H7 (cell line): ENCODE measurements around the gene MAP3K15. TPM values are rescaled to one million over a fixed set of nuclear protein-coding genes. Genes with fewer than 3 reads are reported as not detected.
A peak's percentile ranks its signal among the peaks of the same experiment; 100 is the strongest.

ENCODE experiments used
- DNase-seq: peaks from one replicate; pipeline ENCODE4 v3.0.0; 2012
- H3K27me3 ChIP-seq: 2 replicates; pipeline ENCODE4 v1.6.0; 2011; ENCODE audit warnings: mild to moderate bottlenecking, low read length; ENCODE audit not compliant: control insufficient read depth, insufficient read depth
- H3K36me3 ChIP-seq: replicated peaks from 2 replicates; pipeline ENCODE4 v1.5.1; 2011; ENCODE audit warnings: low read length; ENCODE audit not compliant: control insufficient read depth, insufficient read depth
- H3K4me3 ChIP-seq: 2 replicates; pipeline ENCODE4 v1.5.1; 2011; ENCODE audit warnings: low read depth, mild to moderate bottlenecking, control low read depth, low read length, moderate library complexity; ENCODE audit not compliant: insufficient read depth
- total RNA-seq: library from RNA; depleted of rRNA; stranded (reverse); fragments of >200 nt; shearing (Covaris generic); gene quantifications from 2 replicates; pipeline ENCODE4 v1.2.3, GENCODE V29; 2014

Gene MAP3K15
- total RNA-seq, 1 experiment from 2014 or later = 2.3 TPM

DNA sequence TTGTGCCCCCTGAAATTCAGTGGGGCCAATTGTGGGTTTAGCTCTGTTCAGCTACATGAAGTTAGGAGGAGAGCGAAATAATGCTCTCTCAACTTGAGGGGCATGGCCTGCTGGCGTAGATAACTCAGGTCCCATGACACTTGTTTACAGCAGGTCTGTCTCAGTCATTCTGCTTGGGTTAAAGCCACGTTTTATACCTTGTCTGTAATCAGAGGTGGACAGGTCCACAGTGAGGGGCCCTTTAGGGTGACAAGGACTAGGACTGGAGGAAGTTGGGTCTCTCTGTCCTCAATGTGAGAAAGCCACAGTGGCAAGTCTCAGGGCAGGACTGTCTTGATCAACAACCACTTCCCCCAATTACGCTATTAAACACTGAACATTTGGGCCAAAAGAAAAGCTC is 122.6 kb downstream of the MAP3K15 start:
- H3K27me3 ChIP-seq = no peaks in the 10 kb centered on the region
- no peak overlapping the region for H3K4me3 ChIP-seq
- H3K36me3 ChIP-seq = no peaks in the 10 kb centered on the region
- no peak for DNase-seq

DNA sequence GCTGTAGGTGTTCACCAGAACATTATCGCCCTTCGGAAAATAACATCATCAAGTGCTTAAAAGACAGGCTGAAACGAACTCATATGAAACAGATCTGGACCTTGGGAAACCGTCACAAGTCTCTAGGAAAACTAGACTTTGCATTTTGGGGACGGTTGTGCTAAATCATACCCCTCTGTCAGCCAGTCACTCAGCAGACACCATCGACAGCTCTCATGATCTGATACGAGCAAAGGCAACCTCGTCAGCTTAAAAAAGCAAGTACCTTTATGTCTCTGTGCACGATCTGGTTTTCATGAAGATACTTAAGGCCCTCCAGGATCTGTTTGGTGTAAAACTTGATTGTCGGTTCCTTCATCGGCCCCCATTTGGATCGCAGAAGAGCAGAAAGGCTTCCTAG is 123.2 kb downstream of the MAP3K15 start:
- Histone ChIP-seq H3K36me3 (no peaks in the 10 kb centered on the region), H3K27me3 (no peaks in the 10 kb centered on the region), H3K4me3 (no peak overlapping the region)
- no peak for DNase-seq

DNA sequence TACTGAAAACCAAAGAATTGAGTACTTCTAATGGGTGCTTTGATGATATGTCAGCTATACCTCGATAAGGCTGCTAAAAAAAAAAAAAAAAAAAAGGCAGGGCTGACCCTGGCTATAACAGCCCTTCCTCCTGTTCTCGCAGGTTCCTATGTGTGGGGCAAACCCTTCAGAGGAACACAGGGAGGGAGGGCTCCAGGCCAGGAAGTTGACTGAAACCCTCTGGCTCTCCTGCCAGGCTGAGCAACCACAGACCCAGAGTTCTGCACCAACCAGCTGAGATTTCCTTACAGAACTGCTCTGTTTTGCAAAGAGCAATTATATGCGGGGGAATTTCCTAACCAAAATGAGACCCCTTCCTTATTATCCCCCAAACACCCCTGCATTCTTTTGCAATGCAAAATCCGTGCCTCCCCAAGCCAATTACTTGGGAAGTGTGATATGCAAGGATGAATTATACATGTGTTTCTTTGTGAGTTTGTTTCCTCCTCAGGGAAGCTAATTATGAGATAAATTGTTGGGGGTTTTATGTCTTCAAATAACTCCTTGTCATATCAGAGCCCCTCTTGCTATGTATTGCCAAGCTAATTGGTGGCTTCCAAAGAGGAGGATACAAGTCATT is 126.0 kb downstream of the MAP3K15 start:
- no peaks in the 10 kb centered on the region for H3K36me3 ChIP-seq
- no peak for DNase-seq
- H3K4me3 ChIP-seq = no peak overlapping the region
- H3K27me3 ChIP-seq = no peaks in the 10 kb centered on the region

DNA sequence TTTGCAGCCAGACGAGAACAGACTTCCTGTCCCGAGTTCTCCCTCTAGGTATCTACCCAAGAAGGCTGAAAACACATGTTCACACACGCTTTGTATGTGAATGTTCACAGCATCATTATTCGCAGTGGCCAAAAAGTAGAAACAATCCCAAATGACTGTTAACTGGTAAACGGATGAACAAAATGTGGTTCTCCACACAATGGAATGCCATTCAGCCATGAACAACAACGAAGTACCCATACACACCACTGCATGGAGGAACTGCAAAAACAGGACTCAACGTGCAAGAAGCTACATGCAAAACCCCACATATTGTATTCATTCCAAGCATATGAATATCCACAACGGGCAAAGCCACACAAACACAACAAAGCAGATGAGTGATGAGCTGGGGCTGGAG is 126.6 kb downstream of the MAP3K15 start:
- no peaks in the 10 kb centered on the region for H3K36me3 ChIP-seq
- no peak for DNase-seq
- no peaks in the 10 kb centered on the region for H3K27me3 ChIP-seq
- H3K4me3 ChIP-seq = no peak overlapping the region

DNA sequence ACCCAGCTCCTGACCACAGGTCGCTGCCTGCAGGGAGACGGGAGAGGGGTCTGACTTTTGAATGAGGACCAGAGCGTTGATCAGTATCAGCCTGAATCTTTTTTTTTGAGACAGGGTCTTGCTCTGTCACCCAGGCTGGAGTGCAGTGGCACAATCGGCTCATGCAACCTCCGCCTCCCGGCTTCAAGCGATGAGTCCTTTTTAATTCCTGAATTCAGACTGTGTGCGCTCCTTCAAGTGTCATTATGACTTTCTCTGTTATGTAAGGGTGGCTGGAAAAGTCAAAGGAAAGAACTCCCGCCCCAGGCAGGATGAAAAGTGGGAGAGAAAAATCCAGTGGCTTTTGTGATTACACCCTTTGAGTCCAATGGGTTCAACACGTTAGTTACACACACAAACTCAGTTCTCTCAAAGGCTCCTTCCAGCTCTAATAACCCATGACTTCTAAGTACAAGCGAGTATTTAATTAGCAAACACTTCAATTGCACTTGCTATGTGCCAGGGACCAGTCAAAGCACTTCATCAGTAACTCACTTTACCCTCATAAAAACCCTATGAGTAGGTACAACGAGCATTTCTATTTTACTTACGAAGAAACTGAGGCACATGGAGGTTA is 127.1 kb downstream of the MAP3K15 start:
- DNase-seq = no peak
- H3K4me3 ChIP-seq = no peak overlapping the region
- no peaks in the 10 kb centered on the region for H3K36me3 ChIP-seq
- no peaks in the 10 kb centered on the region for H3K27me3 ChIP-seq

DNA sequence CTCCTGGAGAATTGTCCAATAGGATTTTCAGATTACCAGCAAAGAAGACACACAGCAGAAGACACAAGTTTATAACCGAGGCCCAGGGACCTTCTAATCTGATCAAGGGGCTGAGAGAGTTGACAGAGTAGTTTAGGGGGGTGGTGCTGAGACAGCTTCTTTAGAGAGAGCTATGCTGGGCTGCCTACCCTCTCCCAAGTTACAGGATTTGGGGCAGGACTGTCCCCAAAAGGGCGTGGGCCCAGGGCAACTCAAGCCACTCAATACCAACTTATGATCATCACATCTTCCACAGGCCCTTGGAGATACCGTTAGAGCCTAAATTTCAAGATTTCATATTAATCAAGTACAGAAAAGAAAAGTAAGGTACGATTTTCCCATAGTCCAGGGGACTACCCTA is 128.6 kb downstream of the MAP3K15 start:
- Histone ChIP-seq H3K4me3 (no peak overlapping the region), H3K36me3 (no peaks in the 10 kb centered on the region), H3K27me3 (no peaks in the 10 kb centered on the region)
- DNase-seq = no peak

DNA sequence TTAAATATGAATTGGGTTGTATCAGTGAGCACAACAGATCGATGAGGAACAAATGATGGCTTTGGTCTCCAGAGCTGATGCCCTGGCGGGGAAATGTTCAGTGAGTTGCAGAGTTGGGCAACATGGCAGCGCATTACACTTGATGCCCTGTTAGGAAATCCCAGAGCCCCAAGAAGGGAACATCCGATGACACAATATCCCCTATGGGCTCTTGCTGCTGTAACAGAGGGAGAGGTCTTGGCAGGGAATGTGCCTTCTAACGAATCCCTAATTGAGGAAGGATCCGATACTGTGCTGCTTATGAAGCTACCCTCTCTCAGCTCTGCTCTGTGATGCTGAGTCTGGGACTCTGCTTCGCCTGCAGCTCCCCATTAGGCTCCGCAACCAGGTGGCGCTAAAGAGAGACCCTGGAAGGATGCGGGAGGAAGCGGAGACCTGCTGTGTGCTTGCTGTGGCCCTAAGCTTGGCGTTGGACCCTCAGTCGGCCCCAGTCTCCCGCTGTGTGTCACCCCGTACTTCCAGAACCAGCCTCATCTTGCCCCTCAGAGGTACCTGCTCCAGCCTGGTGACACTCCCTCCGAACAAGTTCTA is 132.7 kb downstream of the MAP3K15 start:
- Histone ChIP-seq H3K36me3 (no peaks in the 10 kb centered on the region), H3K27me3 (no peaks in the 10 kb centered on the region), H3K4me3 (no peak overlapping the region)
- DNase-seq = peak; percentile 77

DNA sequence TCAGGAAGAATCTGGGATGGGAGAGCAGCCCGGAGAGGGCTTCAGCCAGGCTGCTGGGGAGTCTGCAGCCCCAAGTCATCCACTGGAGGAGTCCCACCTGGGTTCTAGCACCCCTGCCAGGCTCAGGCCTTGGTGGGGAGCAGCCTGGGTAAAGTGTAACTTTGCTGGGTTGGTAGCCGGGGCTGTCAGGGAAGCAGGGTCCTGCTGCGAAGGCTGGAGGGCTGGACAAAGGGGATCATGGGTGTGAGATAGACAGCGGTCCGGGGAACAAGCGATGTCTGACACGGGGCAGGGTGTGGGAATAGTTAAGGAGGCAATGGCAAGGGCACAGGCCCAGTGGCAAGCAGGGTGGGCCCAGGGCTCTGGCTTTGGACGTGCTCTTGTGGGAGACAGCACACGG is 134.0 kb downstream of the MAP3K15 start:
- Histone ChIP-seq H3K36me3 (no peaks in the 10 kb centered on the region), H3K27me3 (no peaks in the 10 kb centered on the region), H3K4me3 (no peak overlapping the region)
- peak; percentile 18 for DNase-seq

DNA sequence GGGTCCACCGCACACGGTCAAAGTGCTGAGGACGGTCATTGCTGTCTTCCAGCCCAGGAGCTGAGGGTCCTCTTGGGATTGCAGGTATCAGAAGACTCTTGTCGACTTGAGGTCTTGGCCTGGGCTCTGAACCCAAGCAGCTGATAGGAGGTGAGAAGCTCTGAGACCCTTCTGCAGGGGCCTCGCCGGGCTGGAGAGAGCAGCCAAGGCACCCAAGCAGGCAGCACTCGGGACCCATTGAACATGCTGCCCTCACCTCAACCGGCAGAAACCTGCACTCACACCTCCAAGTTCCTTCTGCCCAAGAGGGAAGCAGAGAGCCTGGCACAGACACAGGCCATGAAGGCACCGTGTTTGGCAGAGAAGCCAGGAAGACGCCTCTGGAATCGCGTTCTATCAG is 137.5 kb downstream of the MAP3K15 start:
- DNase-seq = no peak
- Histone ChIP-seq H3K4me3 (no peak overlapping the region), H3K27me3 (no peaks in the 10 kb centered on the region; the same call in 1 of the 2 replicates), H3K36me3 (no peaks in the 10 kb centered on the region)

DNA sequence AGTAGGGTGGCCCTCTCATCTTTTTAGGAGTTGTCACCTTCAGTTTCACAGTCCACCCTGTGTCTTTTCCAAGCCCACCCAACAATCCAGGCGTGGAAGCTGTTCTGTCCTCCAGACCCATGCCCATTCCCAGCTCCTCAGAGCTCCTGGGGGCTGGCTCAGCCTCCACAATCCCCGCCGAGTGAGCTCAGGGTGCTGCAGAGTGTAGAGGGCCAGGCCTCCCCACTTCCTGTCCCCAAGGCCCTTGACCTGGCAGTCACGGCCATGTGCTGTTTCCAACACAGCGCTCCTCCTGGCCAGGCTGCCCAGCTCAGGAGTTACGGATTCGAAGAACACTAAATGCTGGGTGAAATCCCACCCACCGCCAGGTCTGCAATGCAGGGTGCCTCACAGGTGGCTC is 139.8 kb downstream of the MAP3K15 start:
- Histone ChIP-seq H3K4me3 (no peak overlapping the region), H3K27me3 (no peaks in the 10 kb centered on the region; the same call in 1 of the 2 replicates), H3K36me3 (no peaks in the 10 kb centered on the region)
- peak; percentile 13 for DNase-seq

DNA sequence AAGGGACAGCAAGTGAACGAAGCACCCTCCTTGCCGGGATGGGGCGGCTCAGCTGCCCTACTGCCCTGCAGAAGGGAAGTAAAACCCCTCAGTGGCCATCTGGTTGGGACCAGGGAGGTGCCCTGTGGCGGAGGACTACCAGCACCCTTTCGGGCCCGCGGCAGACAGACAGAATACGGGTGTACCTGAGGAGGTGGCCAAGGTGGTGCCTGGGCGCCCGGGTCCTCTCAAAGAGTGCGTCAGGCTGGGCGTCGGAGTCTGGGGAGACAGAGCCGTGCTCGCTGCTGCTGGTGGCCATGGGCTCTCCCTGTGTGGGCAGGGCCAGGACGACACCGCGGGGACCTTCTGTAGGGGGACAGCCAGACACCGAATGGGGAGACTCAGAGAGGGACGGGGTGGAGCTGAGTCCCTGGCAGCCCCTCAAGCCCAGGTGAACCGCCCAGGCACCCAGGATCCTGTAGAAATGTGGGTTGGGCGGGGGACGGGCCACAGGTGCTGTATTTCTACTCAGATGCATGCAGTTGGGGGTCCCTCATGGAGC is 141.9 kb downstream of the MAP3K15 start:
- Histone ChIP-seq H3K27me3 (no peaks in the 10 kb centered on the region; the same call in 1 of the 2 replicates), H3K36me3 (no peaks in the 10 kb centered on the region), H3K4me3 (peak overlapping the region; percentile 55)
- peak; percentile 45 for DNase-seq

DNA sequence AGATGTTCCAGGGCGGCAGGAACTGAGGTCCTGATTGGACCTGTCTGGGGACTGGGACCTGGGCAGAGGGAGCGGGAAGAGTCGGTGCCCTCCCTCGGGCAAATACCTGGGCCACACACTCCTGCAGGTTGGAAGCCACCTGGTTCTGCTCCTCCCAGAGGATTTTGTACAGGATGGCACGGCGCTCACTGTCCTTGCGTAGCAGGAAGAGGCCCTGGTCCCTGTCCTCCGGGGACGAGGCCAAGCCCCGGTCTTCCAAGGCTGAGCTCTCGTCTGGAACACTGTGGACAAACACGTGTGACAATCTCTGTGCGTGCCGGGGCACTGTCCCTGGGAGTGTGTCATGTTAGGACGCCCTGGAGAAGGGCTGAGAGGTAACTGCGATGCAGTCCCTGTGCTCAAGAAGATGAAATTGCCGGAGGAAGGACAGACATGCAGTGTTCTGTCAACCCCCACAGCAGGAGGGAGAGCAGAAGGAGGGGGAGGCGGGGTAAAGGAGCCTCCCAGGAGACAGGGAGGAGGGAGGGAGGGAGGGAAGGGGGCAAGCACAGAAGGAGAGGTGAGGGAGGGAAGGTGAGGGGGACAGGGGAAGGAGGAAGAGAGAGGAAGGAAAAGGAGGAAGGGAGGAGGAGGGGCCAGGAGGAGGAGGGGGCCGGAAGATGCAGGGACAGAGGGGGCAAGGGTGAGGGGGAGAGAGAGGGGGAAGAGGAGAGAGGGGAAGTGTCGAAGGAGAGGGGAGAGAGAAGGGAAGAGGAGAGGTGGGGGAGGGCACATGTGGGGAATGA is 142.6 kb downstream of the MAP3K15 start:
- Histone ChIP-seq H3K27me3 (no peaks in the 10 kb centered on the region; the same call in 1 of the 2 replicates), H3K4me3 (peak overlapping the region; percentile 55), H3K36me3 (no peaks in the 10 kb centered on the region)
- DNase-seq = peak; percentile 76

DNA sequence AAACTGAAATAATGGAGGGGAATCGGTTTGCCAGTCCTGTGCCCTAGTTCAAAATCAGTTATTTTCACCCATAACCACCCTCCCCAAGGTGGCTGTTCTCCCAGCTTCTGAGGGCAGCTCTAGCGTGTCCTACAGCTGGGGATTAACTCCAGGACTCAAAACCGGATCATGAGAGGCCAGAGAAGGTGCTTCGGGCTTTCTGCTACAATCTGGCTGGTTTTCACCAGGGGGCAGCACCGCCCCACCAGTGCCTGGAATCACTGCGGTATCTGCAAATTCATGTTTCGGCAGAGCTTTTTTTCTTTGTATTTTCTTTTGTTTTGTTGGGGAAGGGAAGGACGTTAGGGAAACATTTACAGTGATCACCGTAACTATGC is 143.2 kb downstream of the MAP3K15 start:
- H3K36me3 ChIP-seq = no peaks in the 10 kb centered on the region
- H3K27me3 ChIP-seq = no peaks in the 10 kb centered on the region; the same call in 1 of the 2 replicates
- DNase-seq = peak; percentile 81
- H3K4me3 ChIP-seq = peak overlapping the region; percentile 55

DNA sequence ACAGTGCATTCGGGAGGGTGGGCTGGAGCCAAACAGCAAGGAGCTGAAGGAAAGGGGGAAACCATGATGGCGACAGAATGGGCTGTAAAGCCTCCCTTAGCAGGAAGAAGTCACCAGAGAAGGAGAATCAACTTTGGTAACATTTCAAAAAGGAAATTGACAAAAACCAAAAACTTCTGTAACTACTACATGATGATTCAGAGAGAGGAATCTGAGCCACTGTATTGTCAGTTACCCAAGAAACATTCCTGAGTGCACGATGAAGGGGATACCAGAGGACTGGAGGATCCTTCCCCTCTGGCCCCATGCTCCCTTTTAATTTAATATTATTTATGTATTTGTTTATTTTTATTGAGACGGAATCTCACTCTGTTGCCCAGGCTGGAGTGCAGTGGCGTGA is 145.2 kb downstream of the MAP3K15 start:
- Histone ChIP-seq H3K36me3 (no peaks in the 10 kb centered on the region), H3K4me3 (no peak overlapping the region), H3K27me3 (no peaks in the 10 kb centered on the region; the same call in 1 of the 2 replicates)
- no peak for DNase-seq
